Cortex of kidney (tissue), 1 donor: Measurements from ENCODE around the gene PBX4.

Experiments
- DNase-seq: peaks from one replicate; lab custom pipeline; 2025; lab: John Stamatoyannopoulos, UW

The PBX4 gene

GRCh38 chr19:19587771-19588170 lies 30.7 kb downstream of the PBX4 start:
- no peak for DNase-seq

DNA sequence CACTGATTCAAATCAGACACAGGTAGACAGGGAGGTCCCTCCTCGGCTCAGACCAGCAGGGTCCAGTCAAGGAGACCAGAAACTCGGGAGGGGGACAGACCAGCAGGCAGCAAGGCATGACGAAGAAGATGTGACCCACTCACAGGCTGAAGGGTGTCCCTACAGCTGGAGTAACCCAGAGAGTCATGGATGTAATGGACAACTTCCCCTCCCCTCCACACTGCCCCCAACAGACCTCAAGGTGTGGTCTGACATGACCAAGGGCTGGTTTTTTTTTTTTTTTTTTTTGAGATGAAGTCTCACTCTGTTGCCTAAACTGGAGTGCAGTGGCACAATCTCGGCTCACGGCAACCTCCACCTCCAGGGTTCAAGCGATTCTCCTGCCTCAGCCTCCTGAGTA lies 34.1 kb downstream of the PBX4 start:
- no peak for DNase-seq

- DNase-seq, result no peak
Observed at GRCh38 chr19:19582471-19582870, 36.0 kb downstream of the PBX4 start.

- no peak for DNase-seq
Observed at GRCh38 chr19:19581391-19581790, 37.1 kb downstream of the PBX4 start.

GRCh38 chr19:19580418-19580817 lies 38.1 kb downstream of the PBX4 start:
- DNase-seq, result no peak

- DNase-seq, result no peak
Observed at GRCh38 chr19:19579533-19580361, 38.7 kb downstream of the PBX4 start.

- no peak for DNase-seq
Observed at GRCh38 chr19:19578252-19578651, 40.2 kb downstream of the PBX4 start.

- DNase-seq, result no peak
Observed at GRCh38 chr19:19575411-19575810, 43.1 kb downstream of the PBX4 start.

DNA sequence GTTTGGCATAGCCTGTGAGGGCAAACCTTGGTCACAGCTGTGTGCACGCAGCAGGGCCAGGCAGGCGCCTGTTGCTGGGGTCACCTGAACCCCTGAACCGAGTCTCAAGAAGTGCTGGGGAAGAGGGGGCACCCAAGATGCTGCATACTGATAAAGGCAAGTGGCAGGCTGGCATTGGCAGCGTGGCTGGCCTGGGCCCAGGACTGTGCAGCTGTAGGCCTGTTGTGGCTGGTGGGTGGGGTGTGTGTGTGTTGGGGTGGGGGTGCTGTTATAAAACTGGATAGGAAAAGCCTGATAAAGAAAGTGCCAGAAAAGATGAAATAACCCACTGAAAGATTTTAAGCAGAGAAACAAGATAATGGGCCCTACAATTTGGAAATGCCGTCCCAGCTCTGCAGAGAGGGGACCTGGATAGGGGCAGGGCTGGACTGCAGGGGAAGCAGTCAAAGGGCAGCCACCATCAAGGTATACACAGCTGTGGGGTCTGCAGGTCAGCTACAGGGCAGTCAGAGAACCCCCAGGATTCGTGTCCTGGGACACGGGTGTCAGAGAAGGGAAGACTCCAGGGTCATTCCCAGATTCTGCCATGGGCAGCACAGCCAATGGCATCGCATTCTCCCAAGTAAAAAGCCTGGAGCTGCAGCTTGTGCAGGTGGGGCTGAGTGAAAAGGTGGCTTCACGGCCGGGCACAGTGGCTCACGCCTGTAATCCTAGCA lies 47.3 kb downstream of the PBX4 start:
- no peak for DNase-seq

DNA sequence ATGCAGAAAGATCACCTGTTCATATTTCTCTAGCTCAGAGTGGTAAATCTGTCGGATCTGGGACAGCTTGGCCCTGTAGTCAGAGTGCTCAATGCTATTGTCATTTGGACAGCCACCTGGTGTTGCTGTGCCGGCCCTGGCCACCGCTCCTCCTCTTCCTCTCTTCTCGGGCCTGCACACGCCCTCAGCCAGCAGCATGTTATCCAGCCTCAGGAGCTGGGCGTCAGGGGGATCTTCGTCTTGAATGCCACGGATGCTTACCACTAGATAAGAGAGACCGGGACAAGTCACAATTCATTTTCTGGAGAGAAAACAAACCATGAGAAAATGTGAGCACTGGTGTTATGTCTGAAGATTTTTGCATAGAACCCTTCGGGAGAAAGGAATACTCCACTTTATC lies 47.9 kb downstream of the PBX4 start:
- DNase-seq, result no peak

DNA sequence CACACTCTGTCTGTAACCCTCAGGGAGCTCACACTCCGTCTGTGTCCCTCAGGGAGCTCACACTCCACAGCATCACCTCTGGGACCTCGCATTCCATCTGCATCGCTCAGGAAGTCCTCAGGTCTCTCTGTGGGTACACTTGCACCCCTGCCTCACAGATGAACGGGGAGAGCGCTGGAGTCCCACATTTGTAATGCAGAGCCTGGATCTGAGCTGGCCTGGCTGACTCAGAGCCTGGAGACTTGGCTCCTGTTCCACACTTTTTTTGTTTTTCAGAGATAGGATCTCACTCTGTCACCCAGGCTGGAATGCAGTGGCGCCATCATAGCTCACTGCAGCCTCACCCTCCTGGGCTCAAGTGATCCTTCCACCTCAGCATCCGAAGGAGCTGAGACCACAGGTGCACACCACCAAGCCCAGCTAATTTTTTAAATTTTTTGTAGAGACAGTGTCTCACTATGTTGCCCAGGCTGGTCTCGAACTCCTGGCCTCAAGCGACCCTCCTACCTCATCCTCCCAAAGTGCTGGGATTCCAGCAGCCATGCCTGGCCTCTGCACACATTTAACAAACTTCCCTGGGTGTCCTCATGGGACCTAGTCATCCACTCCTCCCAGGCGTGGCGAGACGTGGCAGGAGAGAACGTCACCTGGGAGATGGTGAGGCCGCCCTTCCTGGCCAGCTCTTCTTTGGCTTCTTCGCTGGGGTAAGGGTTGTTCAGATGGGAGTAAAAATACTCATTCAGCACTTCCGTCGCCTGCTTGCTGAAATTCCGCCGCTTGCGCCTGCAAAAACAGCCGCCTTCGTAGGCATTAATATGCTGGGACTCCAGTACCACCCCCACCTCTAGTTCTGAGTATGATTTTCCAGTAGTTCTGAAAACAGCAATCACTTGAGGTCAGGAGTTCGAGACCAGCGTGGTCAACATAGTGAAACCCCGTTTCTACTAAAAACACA lies 49.4 kb downstream of the PBX4 start:
- DNase-seq, result no peak

- DNase-seq, result no peak
Observed at GRCh38 chr19:19567391-19567790, 51.1 kb downstream of the PBX4 start.

GRCh38 chr19:19566306-19566705 lies 52.2 kb downstream of the PBX4 start:
- no peak for DNase-seq

GRCh38 chr19:19563348-19563848 lies 55.1 kb downstream of the PBX4 start:
- DNase-seq, result no peak

GRCh38 chr19:19562665-19563347 lies 55.7 kb downstream of the PBX4 start:
- no peak for DNase-seq

- DNase-seq, result no peak
Observed at GRCh38 chr19:19561946-19562664, 56.4 kb downstream of the PBX4 start.

DNA sequence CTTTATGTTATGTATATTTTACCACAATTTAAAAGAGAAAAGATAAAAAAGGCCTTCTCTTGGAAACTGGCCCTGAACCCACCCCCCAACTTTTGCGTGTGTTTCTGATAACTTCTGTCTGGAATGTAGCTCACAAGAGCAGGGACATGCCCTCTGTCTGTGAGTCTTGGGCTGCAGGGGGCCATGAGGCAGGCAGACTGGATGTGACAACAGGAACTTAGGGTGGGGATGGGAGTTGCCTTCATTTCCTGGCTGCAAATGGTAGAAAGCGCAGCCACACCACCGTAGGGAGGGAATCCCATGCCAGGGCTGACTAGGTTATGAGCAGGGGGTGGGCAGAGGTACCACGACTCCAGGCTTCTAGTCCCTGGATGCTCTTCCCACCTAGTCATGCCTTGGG lies 58.6 kb downstream of the PBX4 start:
- no peak for DNase-seq

DNA sequence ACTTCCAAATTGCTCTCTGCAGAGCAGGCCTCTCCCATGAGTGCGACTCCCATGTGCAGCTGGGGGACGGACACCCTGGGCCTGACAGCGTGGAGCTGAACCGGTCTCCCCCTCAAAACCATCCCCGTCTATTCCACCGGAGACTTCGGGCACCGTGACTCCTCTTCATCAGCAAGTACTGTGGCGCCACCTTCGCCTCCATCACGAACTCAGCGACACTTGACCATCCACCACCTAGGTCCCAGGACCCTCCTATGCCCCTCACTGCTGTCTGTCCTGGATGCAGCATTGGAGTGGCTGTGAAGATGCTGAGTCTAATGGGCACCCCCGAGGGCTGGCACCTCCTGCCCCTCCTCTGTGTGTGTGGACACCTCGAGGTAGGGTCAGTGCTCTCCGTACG lies 59.9 kb downstream of the PBX4 start:
- no peak for DNase-seq

DNA sequence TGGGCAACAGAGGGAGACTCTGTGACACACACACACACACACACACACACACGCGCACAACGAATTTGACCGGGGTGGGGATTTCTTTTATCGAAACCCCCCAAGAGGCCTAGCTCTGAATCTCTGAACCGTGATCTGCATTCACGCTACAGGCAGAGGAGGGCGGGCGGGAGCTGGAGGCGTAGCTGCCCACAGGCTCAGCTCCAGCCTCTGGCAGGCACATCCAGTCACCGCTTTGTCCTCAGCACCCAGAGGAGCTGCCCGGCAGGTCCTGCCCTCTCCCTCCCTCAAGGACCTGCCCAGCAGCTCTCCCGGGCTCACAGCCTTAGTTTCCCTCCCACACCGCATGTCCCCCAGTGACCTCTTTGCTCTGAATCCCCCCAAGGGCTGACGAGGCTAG lies 60.4 kb downstream of the PBX4 start:
- no peak for DNase-seq

- DNase-seq, result no peak
Observed at GRCh38 chr19:19554074-19555023, 64.1 kb downstream of the PBX4 start.
